HFFc6 (cell line): Measurements from ENCODE around the gene FSTL5. TPM values are rescaled to one million over a fixed set of nuclear protein-coding genes. Genes with fewer than 3 reads are reported as not detected.

Source experiments
- DNase-seq: peaks from one replicate; pipeline ENCODE4 v3.0.0-alpha.2; 2018
- H3K27ac Mint-ChIP-seq: 2 replicates; pipeline ENCODE4 v1.8.0; 2020; ENCODE audit warnings: mild to moderate bottlenecking, mixed read lengths
- H3K27me3 Mint-ChIP-seq: 2 replicates; pipeline ENCODE4 v1.8.0; 2021; ENCODE audit warnings: mild to moderate bottlenecking, moderate library complexity, mixed read lengths; ENCODE audit not compliant: insufficient read depth
- H3K36me3 Mint-ChIP-seq: 2 replicates; pipeline ENCODE4 v1.8.0; 2021; ENCODE audit warnings: low read depth, mixed read lengths
- H3K4me1 Mint-ChIP-seq: 2 replicates; pipeline ENCODE4 v1.8.0; 2020; ENCODE audit warnings: low read depth, mixed read lengths
- H3K4me3 Mint-ChIP-seq: 2 replicates; pipeline ENCODE4 v1.8.0; 2020; ENCODE audit warnings: mild to moderate bottlenecking, moderate library complexity, mixed read lengths
- H3K9me3 Mint-ChIP-seq: 2 replicates; pipeline ENCODE4 v1.8.0; 2020; ENCODE audit warnings: mild to moderate bottlenecking, mixed read lengths
- CTCF ChIP-seq: fragments of 200-600 bp; sonication (generic); IDR thresholded peaks from 2 replicates; pipeline ENCODE4 v1.5.0; 2021; ENCODE audit warnings: antibody characterized with exemption, mild to moderate bottlenecking
- total RNA-seq, 6 experiments: library from RNA; stranded (reverse); fragmentation: NEBNext Ultra II Directional; extraction: Animal tissue kit (Norgen Biotek cat#: 25700); gene quantifications; 2 replicates in 1 of 6; 3 replicates in 5 of 6; pipeline ENCODE4 v1.2.3, GENCODE V29; 2021

Gene FSTL5
- total RNA-seq, 6 experiments from 2014 or later: not detected

DNA sequence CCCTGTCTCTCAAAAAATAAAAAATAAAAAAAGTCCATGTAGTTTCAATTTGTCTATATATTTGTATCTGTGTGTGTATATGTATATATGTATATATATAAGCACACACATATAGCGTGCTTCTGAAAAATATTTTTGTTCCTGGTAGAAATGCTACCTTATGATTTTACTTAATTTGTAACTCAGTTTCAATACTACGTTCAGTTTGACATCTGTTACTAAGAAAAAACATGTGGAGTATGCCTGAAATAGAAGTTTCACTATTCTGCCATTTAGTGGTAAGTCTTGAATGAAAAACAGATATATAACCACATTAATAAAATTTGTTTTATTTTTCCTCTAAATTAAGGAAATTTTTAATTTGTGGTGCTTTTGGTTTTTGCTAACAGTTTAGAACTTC is 14.2 kb downstream of the FSTL5 start:
- H3K36me3 Mint-ChIP-seq: no peaks in the 10 kb centered on the region

DNA sequence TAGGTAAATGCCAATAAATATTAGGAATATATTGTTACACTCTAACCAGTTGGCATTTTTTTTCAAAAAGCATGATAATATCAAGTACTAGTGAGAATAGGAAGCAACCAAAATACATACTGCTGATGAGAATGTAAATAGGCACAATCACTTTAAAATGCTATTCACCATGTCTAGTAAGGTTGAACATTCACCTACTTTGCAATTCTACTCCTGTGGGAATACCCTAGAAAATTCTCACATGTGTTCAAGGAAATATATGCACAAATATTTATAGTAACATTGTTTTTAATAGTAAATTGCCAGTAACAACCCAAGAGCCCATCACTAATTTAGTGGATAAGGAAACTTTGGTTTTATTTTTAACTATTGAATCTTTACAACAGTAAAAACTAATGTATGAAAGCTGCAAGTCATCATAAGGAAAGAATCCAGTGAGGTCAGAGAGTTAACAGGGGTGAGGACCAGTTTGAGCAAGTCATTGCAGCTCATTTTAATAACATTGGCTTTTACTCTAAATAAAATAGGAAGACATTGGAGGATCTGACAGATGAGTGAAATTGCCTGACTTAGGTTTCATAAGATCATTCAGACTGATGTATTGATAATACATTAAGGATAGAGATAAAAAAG is 23.6 kb downstream of the FSTL5 start:
- no peak overlapping the region for H3K4me3 Mint-ChIP-seq

More for the DNA sequence above, 14.2 kb downstream of the FSTL5 start:
- TF ChIP-seq CTCF: no peak
- Mint-ChIP-seq H3K9me3 (peaks cover 7% of the 10 kb centered on the region), H3K27ac (no peak overlapping the region), H3K4me3 (no peak overlapping the region), H3K4me1 (no peaks in the 10 kb centered on the region), H3K27me3 (no peaks in the 10 kb centered on the region)
- no peak for DNase-seq

GRCh38 chr4:162139412-162139811 is 24.4 kb downstream of the FSTL5 start:
- H3K27me3 Mint-ChIP-seq: no peaks in the 10 kb centered on the region
- no peak for TF ChIP-seq CTCF
- no peak for DNase-seq
- peaks cover 6% of the 10 kb centered on the region; the same call in 1 of the 2 replicates for H3K36me3 Mint-ChIP-seq
- H3K9me3 Mint-ChIP-seq: peaks cover 26% of the 10 kb centered on the region
- no peaks in the 10 kb centered on the region for H3K4me1 Mint-ChIP-seq
- no peak overlapping the region for H3K27ac Mint-ChIP-seq
- no peak overlapping the region for H3K4me3 Mint-ChIP-seq

More for the DNA sequence above, 23.6 kb downstream of the FSTL5 start:
- peaks cover 6% of the 10 kb centered on the region; the same call in 1 of the 2 replicates for H3K36me3 Mint-ChIP-seq
- H3K9me3 Mint-ChIP-seq: peaks cover 26% of the 10 kb centered on the region
- no peak overlapping the region for H3K27ac Mint-ChIP-seq
- no peaks in the 10 kb centered on the region for H3K4me1 Mint-ChIP-seq
- no peak for DNase-seq
- H3K27me3 Mint-ChIP-seq: no peaks in the 10 kb centered on the region
- TF ChIP-seq CTCF: no peak

DNA sequence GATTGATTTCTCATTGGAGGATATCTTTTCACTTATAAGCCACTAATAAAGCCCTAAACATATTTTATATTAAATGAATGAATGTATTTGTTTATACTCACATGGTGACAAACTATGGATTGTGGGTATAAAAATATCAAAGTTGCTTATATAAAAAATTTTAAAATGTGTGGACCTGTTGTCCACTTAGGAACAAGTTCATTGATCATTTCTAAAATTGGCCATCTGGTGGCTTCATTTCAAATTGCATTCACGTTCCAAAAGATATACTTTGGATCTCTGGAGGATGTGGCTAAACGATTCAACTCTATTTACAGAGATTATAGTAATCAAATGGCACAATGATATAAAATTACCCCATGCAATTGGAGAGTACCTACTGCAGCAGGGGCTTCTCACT is 32.5 kb downstream of the FSTL5 start:
- H3K36me3 Mint-ChIP-seq: no peaks in the 10 kb centered on the region
- no peak for DNase-seq
- peaks cover 22% of the 10 kb centered on the region for H3K9me3 Mint-ChIP-seq
- no peaks in the 10 kb centered on the region for H3K27me3 Mint-ChIP-seq
- H3K4me1 Mint-ChIP-seq: no peaks in the 10 kb centered on the region
- H3K4me3 Mint-ChIP-seq: no peak overlapping the region
- H3K27ac Mint-ChIP-seq: no peak overlapping the region
- TF ChIP-seq CTCF: no peak

GRCh38 chr4:162126729-162127128 is 37.1 kb downstream of the FSTL5 start:
- Mint-ChIP-seq H3K4me3 (no peak overlapping the region), H3K27ac (no peak overlapping the region), H3K4me1 (no peaks in the 10 kb centered on the region), H3K27me3 (no peaks in the 10 kb centered on the region), H3K9me3 (peaks cover 10% of the 10 kb centered on the region), H3K36me3 (no peaks in the 10 kb centered on the region)
- DNase-seq: no peak
- no peak for TF ChIP-seq CTCF
